Measurements from ENCODE around the gene AWAT2.

GRCh38 chrX:70001708-70002341 is 47.9 kb downstream of the AWAT2 start:
- TF ChIP-seq CTCF (IDR thresholded peaks at IDR 0.05; ENCODE audit: low read depth, low read length): no peak
- no peak for TF ChIP-seq EZH2phosphoT487 (IDR thresholded peaks at IDR 0.05; ENCODE audit: low read depth)

Data from OCI-LY3 (cell line).